Measurements from ENCODE around the gene SMIM35.
A peak's percentile ranks its signal among the peaks of the same experiment; 100 is the strongest.

SMIM35 gene

DNA sequence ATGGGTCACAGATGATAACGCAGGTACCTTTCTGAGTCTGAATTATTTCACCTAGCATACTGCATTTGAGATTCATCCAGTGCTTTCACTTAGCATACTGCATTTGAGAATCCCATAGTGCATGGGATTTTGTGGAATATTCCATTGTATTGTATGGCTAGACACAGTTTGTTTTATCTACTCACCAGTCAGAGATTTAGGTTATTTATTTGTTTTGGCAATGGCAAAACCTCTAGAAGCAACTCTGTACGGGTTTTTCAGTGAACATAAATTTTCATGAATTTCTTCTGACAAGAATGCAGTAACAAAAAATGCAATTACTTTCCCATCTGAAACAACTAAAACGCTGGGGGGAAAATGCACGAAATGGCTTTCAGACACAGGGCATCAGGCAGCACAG is 41.5 kb upstream of the SMIM35 start:
- peaks cover 7% of the 10 kb centered on the region for H3K4me1 ChIP-seq (ENCODE audit: low read length)
- 0 out of 2 replicates have a peak, but pooled peaks cover 5% of the 10 kb centered on the region for H3K27me3 ChIP-seq (ENCODE audit: low read depth, low read length)
- no peaks in the 10 kb centered on the region for H3K9me3 ChIP-seq (ENCODE audit: insufficient read depth, low read length)

DNA sequence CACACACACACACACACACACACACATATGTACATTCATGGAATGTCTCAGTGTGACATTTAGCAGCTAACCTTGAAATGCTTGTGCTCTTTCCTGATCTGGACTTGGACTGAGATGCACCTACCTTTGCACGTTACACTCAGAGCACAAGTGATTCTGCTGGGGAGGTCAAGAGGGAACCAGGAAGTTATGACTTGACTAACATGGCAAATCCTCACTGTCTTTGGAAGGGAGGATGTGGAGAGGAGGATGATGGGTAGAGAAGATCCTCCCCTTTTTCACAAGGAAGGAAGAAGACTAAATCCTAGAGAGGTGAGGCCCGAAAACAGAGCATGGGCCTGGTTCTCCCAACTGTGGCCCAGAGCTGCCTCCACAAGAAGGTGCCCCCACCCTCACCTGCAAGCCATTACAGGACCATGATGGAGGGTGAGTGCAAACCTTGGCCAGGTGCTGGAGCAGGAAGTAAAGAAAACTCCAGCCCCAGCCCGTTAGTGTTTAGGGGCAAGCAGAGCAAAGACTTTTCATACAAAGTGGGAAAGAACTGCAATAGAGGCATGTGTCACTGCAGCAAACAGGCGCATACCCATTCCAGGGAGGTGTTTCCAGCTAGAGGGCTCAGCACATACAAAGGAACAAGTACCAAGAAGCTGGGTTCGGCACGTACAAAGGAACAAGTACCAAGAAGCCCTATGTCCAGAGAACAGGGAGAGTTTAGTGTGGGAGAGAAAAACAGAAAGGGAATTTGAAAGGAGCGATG is 39.5 kb upstream of the SMIM35 start:
- no peak overlapping the region for H3K4me3 ChIP-seq (ENCODE audit: low read length)
- peak overlapping the region; percentile 95 for H2AFZ ChIP-seq (ENCODE audit: low read depth, low read length)
- H3K79me2 ChIP-seq (ENCODE audit: low read length): no peaks in the 10 kb centered on the region
- H3K4me2 ChIP-seq (ENCODE audit: low read length): 0 out of 2 replicates have a peak overlapping the region, but pooled peaks have one; percentile 6
- peaks cover 3% of the 10 kb centered on the region for H3K36me3 ChIP-seq (replicated peaks; ENCODE audit: low read depth, low read length)
- 0 out of 2 replicates have a peak, but pooled peaks cover 5% of the 10 kb centered on the region for H3K27me3 ChIP-seq (ENCODE audit: low read depth, low read length)
- no peaks in the 10 kb centered on the region for H3K9me3 ChIP-seq (ENCODE audit: insufficient read depth, low read length)
- H3K4me1 ChIP-seq (ENCODE audit: low read length): peaks cover 13% of the 10 kb centered on the region
- TF ChIP-seq, protein P1, sequence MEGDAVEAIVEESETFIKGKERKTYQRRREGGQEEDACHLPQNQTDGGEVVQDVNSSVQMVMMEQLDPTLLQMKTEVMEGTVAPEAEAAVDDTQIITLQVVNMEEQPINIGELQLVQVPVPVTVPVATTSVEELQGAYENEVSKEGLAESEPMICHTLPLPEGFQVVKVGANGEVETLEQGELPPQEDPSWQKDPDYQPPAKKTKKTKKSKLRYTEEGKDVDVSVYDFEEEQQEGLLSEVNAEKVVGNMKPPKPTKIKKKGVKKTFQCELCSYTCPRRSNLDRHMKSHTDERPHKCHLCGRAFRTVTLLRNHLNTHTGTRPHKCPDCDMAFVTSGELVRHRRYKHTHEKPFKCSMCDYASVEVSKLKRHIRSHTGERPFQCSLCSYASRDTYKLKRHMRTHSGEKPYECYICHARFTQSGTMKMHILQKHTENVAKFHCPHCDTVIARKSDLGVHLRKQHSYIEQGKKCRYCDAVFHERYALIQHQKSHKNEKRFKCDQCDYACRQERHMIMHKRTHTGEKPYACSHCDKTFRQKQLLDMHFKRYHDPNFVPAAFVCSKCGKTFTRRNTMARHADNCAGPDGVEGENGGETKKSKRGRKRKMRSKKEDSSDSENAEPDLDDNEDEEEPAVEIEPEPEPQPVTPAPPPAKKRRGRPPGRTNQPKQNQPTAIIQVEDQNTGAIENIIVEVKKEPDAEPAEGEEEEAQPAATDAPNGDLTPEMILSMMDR (IDR thresholded peaks at IDR 0.05; ENCODE audit: low read depth, low read length): no peak
- TF ChIP-seq EZH2phosphoT487 (IDR thresholded peaks at IDR 0.05; ENCODE audit: low read depth): no peak
- H3K27ac ChIP-seq (ENCODE audit: low read length): no peak overlapping the region
- no peak overlapping the region for H3K9ac ChIP-seq (ENCODE audit: low read length)
- no peaks in the 10 kb centered on the region for H4K20me1 ChIP-seq (ENCODE audit: insufficient read depth, low read length)

More for the DNA sequence above, 41.5 kb upstream of the SMIM35 start:
- Histone ChIP-seq H3K4me2 (ENCODE audit: low read length) (no peak overlapping the region), H4K20me1 (ENCODE audit: insufficient read depth, low read length) (no peaks in the 10 kb centered on the region), H3K27ac (ENCODE audit: low read length) (no peak overlapping the region), H3K4me3 (ENCODE audit: low read length) (no peak overlapping the region), H2AFZ (ENCODE audit: low read depth, low read length) (no peak overlapping the region), H3K9ac (ENCODE audit: low read length) (no peak overlapping the region), H3K36me3 (replicated peaks; ENCODE audit: low read depth, low read length) (no peaks in the 10 kb centered on the region), H3K79me2 (ENCODE audit: low read length) (no peaks in the 10 kb centered on the region)
- TF ChIP-seq, protein P1 (IDR thresholded peaks at IDR 0.05; ENCODE audit: low read depth, low read length): no peak
- TF ChIP-seq EZH2phosphoT487 (IDR thresholded peaks at IDR 0.05; ENCODE audit: low read depth): no peak

DNA sequence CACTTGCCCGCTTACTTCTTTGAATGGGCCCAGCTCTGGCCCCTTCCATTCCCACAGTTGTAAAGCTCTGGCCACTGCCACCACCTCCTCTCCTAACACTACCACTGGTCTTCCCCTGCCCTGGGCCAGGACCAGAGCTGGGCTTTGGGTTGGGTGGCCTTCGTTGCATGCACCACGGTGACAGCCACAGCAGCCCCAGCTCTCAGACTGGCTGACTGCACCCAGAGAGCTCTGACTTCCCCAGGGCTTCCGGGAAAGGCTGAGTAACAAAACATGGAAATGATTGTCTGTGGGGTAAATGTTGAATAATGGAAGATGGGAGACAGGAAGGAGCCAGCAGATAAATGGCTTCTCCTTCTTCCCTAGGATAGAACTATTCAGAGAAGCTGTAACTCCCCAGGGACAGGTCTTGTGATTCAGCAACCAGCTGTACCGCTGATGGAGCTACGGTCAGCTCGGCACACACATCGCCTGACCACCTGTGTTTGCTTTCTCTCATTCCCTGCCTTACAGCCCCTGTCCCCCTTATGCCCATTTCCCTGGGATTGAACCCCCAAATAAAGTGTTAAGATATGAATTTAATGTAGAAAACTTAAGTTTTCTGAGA is 38.3 kb upstream of the SMIM35 start:
- Histone ChIP-seq H4K20me1 (ENCODE audit: insufficient read depth, low read length) (no peaks in the 10 kb centered on the region), H3K9me3 (ENCODE audit: insufficient read depth, low read length) (peaks cover 10% of the 10 kb centered on the region; the same call in 1 of the 2 replicates), H3K27me3 (ENCODE audit: low read depth, low read length) (peaks cover 10% of the 10 kb centered on the region; the same call in 1 of the 2 replicates), H3K79me2 (ENCODE audit: low read length) (no peaks in the 10 kb centered on the region), H3K4me2 (ENCODE audit: low read length) (no peak overlapping the region), H3K4me1 (ENCODE audit: low read length) (peaks cover 13% of the 10 kb centered on the region), H3K36me3 (replicated peaks; ENCODE audit: low read depth, low read length) (peaks cover 8% of the 10 kb centered on the region), H3K4me3 (ENCODE audit: low read length) (no peak overlapping the region), H3K27ac (ENCODE audit: low read length) (no peak overlapping the region), H3K9ac (ENCODE audit: low read length) (no peak overlapping the region), H2AFZ (ENCODE audit: low read depth, low read length) (no peak overlapping the region)
- TF ChIP-seq, protein P1 (IDR thresholded peaks at IDR 0.05; ENCODE audit: low read depth, low read length): no peak
- no peak for TF ChIP-seq EZH2phosphoT487 (IDR thresholded peaks at IDR 0.05; ENCODE audit: low read depth)

DNA sequence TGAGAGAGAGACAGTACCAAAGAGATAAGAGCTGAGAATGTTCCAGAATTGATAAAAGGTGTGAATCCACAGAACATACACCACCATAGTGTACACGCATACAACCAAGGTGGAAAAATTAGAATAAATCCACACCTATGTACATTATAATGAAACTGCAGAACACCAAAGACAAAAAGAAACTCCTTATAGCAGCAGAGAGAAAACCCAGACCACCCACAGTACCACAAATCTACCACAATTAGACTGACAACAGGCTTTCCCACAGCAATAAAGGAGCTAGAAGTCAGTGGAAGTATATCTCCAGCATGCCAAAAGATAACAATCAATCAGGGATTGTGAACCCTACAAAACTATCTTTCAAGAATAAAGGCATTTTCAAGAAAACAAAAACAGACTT is 34.0 kb upstream of the SMIM35 start:
- Histone ChIP-seq H3K79me2 (ENCODE audit: low read length) (no peaks in the 10 kb centered on the region), H3K4me2 (ENCODE audit: low read length) (no peak overlapping the region), H3K9ac (ENCODE audit: low read length) (no peak overlapping the region), H3K4me1 (ENCODE audit: low read length) (peaks cover 17% of the 10 kb centered on the region), H2AFZ (ENCODE audit: low read depth, low read length) (no peak overlapping the region), H3K9me3 (ENCODE audit: insufficient read depth, low read length) (peaks cover 13% of the 10 kb centered on the region; the same call in 1 of the 2 replicates), H3K36me3 (replicated peaks; ENCODE audit: low read depth, low read length) (peaks cover 8% of the 10 kb centered on the region), H3K4me3 (ENCODE audit: low read length) (no peak overlapping the region), H3K27me3 (ENCODE audit: low read depth, low read length) (peaks cover 5% of the 10 kb centered on the region; the same call in 1 of the 2 replicates), H4K20me1 (ENCODE audit: insufficient read depth, low read length) (no peaks in the 10 kb centered on the region), H3K27ac (ENCODE audit: low read length) (no peak overlapping the region)
- TF ChIP-seq, protein P1 (IDR thresholded peaks at IDR 0.05; ENCODE audit: low read depth, low read length): no peak
- TF ChIP-seq EZH2phosphoT487 (IDR thresholded peaks at IDR 0.05; ENCODE audit: low read depth): no peak
